NCI-H1436 treated with DMSO at 0.1 percent for 48 hours (cell line): ENCODE data around the gene PRPSAP2.
"Not testable (repeated sequence)": the region's sequence is repeated elsewhere in the genome, so short reads cannot be mapped to it uniquely, and the experiment has no call there.

ENCODE experiments used
- DNase-seq: peaks from one replicate; lab custom pipeline; 2025; lab: John Stamatoyannopoulos, UW

The PRPSAP2 gene

GRCh38 chr17:18944646-18945045 lies 86.7 kb downstream of the PRPSAP2 start:
- no peak for DNase-seq

- DNase-seq: no peak
Observed at GRCh38 chr17:18946536-18946935, 88.6 kb downstream of the PRPSAP2 start.

GRCh38 chr17:18947866-18948265 lies 89.9 kb downstream of the PRPSAP2 start:
- DNase-seq: no peak

- no peak for DNase-seq
Observed at GRCh38 chr17:18948476-18949006, 90.6 kb downstream of the PRPSAP2 start.

- DNase-seq: no peak
Observed at GRCh38 chr17:18949566-18949965, 91.6 kb downstream of the PRPSAP2 start.

- no peak for DNase-seq
Observed at GRCh38 chr17:18950346-18950745, 92.4 kb downstream of the PRPSAP2 start.

GRCh38 chr17:18950944-18951905 lies 93.3 kb downstream of the PRPSAP2 start:
- DNase-seq: no peak

- DNase-seq: no peak
Observed at GRCh38 chr17:18951941-18952842, 94.3 kb downstream of the PRPSAP2 start, which contains the start of gene SLC5A10. TSS of gene SLC5A10 (plus strand) at chr17:18952165. CDS start at chr17:18952206, 41 bp downstream.

GRCh38 chr17:18953231-18953728 lies 95.3 kb downstream of the PRPSAP2 start:
- no peak for DNase-seq

GRCh38 chr17:18954321-18954720 lies 96.4 kb downstream of the PRPSAP2 start:
- DNase-seq: no peak

- DNase-seq: no peak
Observed at GRCh38 chr17:18955009-18955408, 97.1 kb downstream of the PRPSAP2 start.

- not testable (repeated sequence) for DNase-seq
Observed at GRCh38 chr17:18956021-18956420, 98.1 kb downstream of the PRPSAP2 start.

- DNase-seq: no peak
Observed at GRCh38 chr17:18956581-18956980, 98.7 kb downstream of the PRPSAP2 start.

- DNase-seq: no peak
Observed at GRCh38 chr17:18957831-18958230, 99.9 kb downstream of the PRPSAP2 start.

GRCh38 chr17:18958611-18959010 lies 100.7 kb downstream of the PRPSAP2 start:
- no peak for DNase-seq

GRCh38 chr17:18959071-18959844 lies 101.3 kb downstream of the PRPSAP2 start:
- no peak for DNase-seq

GRCh38 chr17:18959845-18960240 lies 101.9 kb downstream of the PRPSAP2 start:
- DNase-seq: no peak

GRCh38 chr17:18960241-18960665 lies 102.3 kb downstream of the PRPSAP2 start:
- no peak for DNase-seq

GRCh38 chr17:18960803-18961511 lies 103.0 kb downstream of the PRPSAP2 start:
- no peak for DNase-seq

GRCh38 chr17:18961634-18962493 lies 103.9 kb downstream of the PRPSAP2 start:
- DNase-seq: no peak
